Uterus (tissue), 2 donors: Measurements from ENCODE around the gene SCAI.

Experiments
- POLR2A ChIP-seq, 2 donors: fragments of 450-650 bp; IDR thresholded peaks; one replicate each; pipeline ENCODE4 v1.6.1; 2016; ENCODE audit warnings: antibody characterized with exemption in 2 of 2, mild to moderate bottlenecking in 1 of 2, moderate library complexity in 1 of 2
- TF ChIP-seq, protein P1 (sequence below), 4 experiments: fragments of 200-600 bp in 2 of 4; fragments of 450-650 bp in 2 of 4; sonication (generic) in 2 of 4; IDR thresholded peaks; one replicate each; pipeline ENCODE4 v1.5.1; 2016 to 2019; ENCODE audit warnings: antibody characterized with exemption in 4 of 4, mild to moderate bottlenecking in 2 of 4, moderate library complexity in 1 of 4

DNA sequence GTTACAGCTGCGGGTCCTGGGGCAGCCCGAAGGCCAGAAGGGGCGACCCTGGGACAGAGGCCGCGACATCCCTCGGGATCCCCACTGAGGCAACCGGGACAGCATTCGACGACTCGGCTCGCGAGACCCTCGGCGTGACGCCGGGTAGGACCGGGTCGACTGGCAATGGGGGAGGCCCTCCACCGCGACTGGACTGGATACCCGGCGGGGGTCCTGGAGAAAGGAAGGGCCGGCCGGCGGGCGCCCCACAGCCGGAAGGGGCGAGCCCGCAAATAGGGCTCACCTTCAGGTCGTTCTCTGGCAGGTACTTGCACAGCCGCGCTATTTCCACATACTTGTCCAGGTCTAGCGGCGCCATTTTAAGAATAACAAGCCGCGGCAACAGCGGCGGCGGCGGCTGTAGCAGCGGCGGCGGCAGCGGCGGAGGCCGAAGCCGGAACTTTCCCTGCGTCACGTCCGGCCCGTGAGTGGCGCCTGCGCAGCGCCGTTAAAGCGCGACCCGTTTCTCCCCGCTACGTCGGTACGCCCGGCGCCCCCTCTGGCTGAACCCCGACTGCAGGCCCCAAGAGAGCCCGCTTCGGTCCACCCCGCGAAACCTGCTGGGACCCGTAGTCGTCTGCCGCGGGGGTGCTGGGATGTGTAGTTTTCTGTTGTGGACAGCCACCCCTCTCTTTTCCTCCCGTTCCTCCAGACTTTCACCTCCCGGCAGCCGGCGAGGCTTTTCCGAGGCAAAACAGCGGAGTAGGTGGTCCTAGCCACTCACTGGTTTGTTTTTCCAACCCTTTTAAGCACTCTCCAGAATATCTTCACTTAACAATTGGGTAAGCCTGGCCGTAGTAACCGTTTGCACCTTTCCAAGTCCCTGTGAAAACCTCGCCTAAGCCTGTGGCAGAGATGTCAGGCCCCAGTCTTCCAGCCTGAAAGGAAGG is 46.3 kb upstream of the SCAI start, which contains the start of gene PPP6C:
- TF ChIP-seq, protein P1, sequence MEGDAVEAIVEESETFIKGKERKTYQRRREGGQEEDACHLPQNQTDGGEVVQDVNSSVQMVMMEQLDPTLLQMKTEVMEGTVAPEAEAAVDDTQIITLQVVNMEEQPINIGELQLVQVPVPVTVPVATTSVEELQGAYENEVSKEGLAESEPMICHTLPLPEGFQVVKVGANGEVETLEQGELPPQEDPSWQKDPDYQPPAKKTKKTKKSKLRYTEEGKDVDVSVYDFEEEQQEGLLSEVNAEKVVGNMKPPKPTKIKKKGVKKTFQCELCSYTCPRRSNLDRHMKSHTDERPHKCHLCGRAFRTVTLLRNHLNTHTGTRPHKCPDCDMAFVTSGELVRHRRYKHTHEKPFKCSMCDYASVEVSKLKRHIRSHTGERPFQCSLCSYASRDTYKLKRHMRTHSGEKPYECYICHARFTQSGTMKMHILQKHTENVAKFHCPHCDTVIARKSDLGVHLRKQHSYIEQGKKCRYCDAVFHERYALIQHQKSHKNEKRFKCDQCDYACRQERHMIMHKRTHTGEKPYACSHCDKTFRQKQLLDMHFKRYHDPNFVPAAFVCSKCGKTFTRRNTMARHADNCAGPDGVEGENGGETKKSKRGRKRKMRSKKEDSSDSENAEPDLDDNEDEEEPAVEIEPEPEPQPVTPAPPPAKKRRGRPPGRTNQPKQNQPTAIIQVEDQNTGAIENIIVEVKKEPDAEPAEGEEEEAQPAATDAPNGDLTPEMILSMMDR (IDR thresholded peaks at IDR 0.05): peak; percentile 57 to 77 (median 72)
- TF ChIP-seq POLR2A (IDR thresholded peaks at IDR 0.05): peak; percentile 54 to 87
